Activated CD4-positive, alpha-beta T cell treated with anti-CD3 and anti-CD28 coated beads, Interleukin-2, amount 10 ng/mL, durations not matched to agents 24 days and 14 days (primary cell): ENCODE measurements around the gene SPANXN3. TPM values are rescaled to one million over a fixed set of nuclear protein-coding genes. Genes with fewer than 3 reads are reported as not detected.
"Not testable (repeated sequence)": the region's sequence is repeated elsewhere in the genome, so short reads cannot be mapped to it uniquely, and the experiment has no call there.

Experiments used
- DNase-seq: peaks from one replicate; pipeline ENCODE4 v3.0.0; 2022
- H3K27ac Mint-ChIP-seq: one replicate; pipeline ENCODE4 v1.8.0; 2022; ENCODE audit warnings: mild to moderate bottlenecking, mixed read lengths
- H3K27me3 Mint-ChIP-seq: one replicate; pipeline ENCODE4 v1.8.0; 2022; ENCODE audit warnings: mixed read lengths
- H3K36me3 Mint-ChIP-seq: one replicate; pipeline ENCODE4 v1.8.0; 2022; ENCODE audit warnings: low read depth, mild to moderate bottlenecking, mixed read lengths
- H3K4me1 Mint-ChIP-seq: one replicate; pipeline ENCODE4 v1.8.0; 2021; ENCODE audit warnings: mixed read lengths
- H3K4me3 Mint-ChIP-seq: one replicate; pipeline ENCODE4 v1.8.0; 2022; ENCODE audit warnings: mild to moderate bottlenecking, moderate library complexity, mixed read lengths
- H3K9me3 Mint-ChIP-seq: one replicate; pipeline ENCODE4 v1.8.0; 2021; ENCODE audit warnings: mixed read lengths
- intact Hi-C: fragments of 100-400 bp; cut with micrococcal nuclease; formaldehyde crosslinking; loops from one replicate; pipeline ENCODE4 v1.15.1; 2023
- total RNA-seq: library from RNA; stranded (reverse); gene quantifications from 2 replicates; pipeline ENCODE4 v1.2.3, GENCODE V29; 2022

SPANXN3 gene
- not detected in 2 replicates for total RNA-seq

DNA sequence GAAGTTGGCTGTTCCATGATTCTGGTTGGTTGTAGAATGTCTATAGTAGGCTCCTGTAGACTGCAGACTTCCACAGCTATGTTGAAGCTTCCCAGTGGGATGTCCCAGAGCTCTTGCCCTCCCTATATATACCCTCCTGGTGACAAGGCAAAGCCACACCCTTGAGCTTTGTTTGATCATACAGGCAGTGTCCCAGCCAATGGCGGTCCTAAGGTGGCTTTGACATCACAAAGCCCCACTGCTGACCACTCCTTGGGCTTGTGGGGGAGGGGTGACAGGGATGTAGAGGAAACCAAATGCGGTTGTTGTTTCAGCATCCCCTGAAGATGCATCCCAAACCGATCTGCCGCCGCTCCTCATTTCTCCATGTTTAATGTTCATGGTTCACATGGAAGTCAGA, at the start of gene SPANXN3:
Gene SPANXN3 (minus strand): TSS at position 101 of the 400 bp plus-strand sequence. CDS start 84 bp downstream, at position 17.
- H3K9me3 Mint-ChIP-seq, result peaks cover 12% of the 10 kb centered on the region
- H3K36me3 Mint-ChIP-seq, H3K4me3 Mint-ChIP-seq, H3K27ac Mint-ChIP-seq, intact Hi-C loops, DNase-seq, H3K27me3 Mint-ChIP-seq, H3K4me1 Mint-ChIP-seq: not testable (repeated sequence)

DNA sequence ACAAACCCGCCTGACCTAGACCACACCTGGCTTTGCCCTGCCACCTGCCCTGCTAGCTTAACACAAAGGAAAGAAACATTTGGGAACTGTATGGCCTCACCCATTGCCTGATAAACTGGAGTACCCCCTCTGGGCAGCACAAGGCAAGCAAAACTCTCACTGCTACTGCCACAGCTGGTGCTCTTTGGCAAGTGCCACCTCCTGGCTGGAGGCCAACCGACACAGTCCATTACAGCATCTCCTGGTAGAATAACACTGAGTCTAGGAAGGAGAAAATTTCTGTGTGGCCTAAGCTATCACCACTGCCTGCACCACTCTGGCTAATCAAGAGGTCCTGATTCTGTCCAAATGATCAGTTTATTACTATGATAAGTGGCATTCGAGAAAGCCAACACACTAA, 18.9 kb upstream of the SPANXN3 start:
- Mint-ChIP-seq H3K27ac (no peak overlapping the region), H3K4me3 (no peak overlapping the region), H3K27me3 (no peaks in the 10 kb centered on the region), H3K36me3 (no peaks in the 10 kb centered on the region), H3K4me1 (no peaks in the 10 kb centered on the region), H3K9me3 (no peaks in the 10 kb centered on the region)
- no peak for DNase-seq
- intact Hi-C loops, result no loop called here

DNA sequence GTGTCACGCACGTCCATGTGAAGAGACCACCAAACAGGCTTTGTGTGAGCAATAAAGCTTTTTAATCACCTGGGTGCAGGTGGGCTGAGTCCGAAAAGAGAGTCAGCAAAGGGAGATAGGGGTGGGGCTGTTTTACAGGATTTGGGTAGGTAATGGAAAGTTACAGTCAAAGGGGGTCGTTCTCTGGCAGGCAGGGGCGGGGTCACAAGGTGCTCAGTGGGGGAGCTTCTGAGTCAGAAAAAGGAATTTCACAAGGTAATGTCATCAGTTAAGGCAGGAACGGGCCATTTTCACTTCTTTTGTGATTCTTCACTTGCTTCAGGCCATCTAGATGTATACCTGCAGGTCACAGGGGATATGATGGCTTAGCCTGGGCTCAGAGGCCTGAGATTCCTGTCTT, 15.1 kb downstream of the SPANXN3 start:
- H3K36me3 Mint-ChIP-seq, H3K4me1 Mint-ChIP-seq, H3K27me3 Mint-ChIP-seq, intact Hi-C loops, H3K9me3 Mint-ChIP-seq, H3K4me3 Mint-ChIP-seq, DNase-seq, H3K27ac Mint-ChIP-seq: not testable (repeated sequence)

GRCh38 chrX:143500751-143501150, 16.5 kb downstream of the SPANXN3 start:
- no peaks in the 10 kb centered on the region for H3K36me3 Mint-ChIP-seq
- H3K4me1 Mint-ChIP-seq, result no peaks in the 10 kb centered on the region
- H3K4me3 Mint-ChIP-seq, result no peak overlapping the region
- no peak for DNase-seq
- intact Hi-C loops, result no loop called here
- no peak overlapping the region for H3K27ac Mint-ChIP-seq
- no peaks in the 10 kb centered on the region for H3K27me3 Mint-ChIP-seq
- peaks cover 3% of the 10 kb centered on the region for H3K9me3 Mint-ChIP-seq

DNA sequence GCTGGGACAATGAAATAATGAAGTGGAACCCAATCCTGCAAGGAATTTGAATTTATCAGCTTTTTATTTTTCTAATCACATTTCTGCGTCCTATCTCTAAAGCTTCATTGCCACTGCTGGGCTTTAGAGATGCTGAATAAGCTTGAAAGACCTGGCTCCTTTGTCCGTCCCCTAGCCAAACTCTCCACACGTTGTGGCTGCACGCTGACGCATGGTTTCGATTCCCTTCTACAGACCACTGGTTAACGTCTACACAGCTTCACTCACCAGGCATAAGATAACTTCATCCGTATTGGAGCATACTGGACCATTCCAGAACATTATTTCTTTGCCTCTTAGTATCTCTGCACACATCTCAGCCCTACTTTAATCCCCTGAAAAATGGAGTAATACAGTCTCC, 31.2 kb downstream of the SPANXN3 start:
- Mint-ChIP-seq H3K4me3 (no peak overlapping the region), H3K4me1 (no peaks in the 10 kb centered on the region)
- intact Hi-C loops, result no loop called here

DNA sequence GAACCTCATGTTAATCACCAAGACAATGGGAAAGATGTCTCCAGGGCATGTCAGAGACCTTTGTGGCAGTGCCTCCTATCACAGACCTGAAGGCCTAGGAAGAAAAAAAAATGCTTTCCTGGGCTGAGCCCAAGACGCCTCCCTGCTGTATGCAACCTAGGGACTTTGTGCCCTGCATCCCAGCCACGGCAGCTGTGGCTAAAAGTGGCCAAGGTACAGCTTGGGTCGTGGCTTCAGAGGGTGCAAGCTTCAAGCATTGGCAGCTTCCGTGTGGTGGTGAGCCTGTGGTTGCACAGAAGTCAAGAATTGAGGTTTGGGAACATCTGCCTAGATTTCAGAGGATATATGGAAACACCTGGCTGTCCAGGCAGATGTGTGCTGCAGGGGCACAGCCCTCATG, 40.5 kb downstream of the SPANXN3 start:
- no peak overlapping the region for H3K4me3 Mint-ChIP-seq
- intact Hi-C loops, result no loop called here
- no peaks in the 10 kb centered on the region for H3K27me3 Mint-ChIP-seq
- H3K36me3 Mint-ChIP-seq, result no peaks in the 10 kb centered on the region
- H3K4me1 Mint-ChIP-seq, result no peaks in the 10 kb centered on the region
- H3K9me3 Mint-ChIP-seq, result peaks cover 5% of the 10 kb centered on the region
- H3K27ac Mint-ChIP-seq, result no peak overlapping the region
- no peak for DNase-seq

More for the DNA sequence above, 31.2 kb downstream of the SPANXN3 start:
- Mint-ChIP-seq H3K27ac (no peak overlapping the region), H3K36me3 (no peaks in the 10 kb centered on the region), H3K27me3 (no peaks in the 10 kb centered on the region), H3K9me3 (no peaks in the 10 kb centered on the region)
- no peak for DNase-seq

- H3K36me3 Mint-ChIP-seq, result no peaks in the 10 kb centered on the region
- intact Hi-C loops, result no loop called here
- no peak overlapping the region for H3K27ac Mint-ChIP-seq
- H3K9me3 Mint-ChIP-seq, result peaks cover 5% of the 10 kb centered on the region
- H3K27me3 Mint-ChIP-seq, result no peaks in the 10 kb centered on the region
- H3K4me3 Mint-ChIP-seq, result no peak overlapping the region
- no peak for DNase-seq
- no peaks in the 10 kb centered on the region for H3K4me1 Mint-ChIP-seq
Observed at GRCh38 chrX:143472347-143472938, 44.8 kb downstream of the SPANXN3 start.

- H3K9me3 Mint-ChIP-seq, result no peaks in the 10 kb centered on the region
Observed at GRCh38 chrX:143466130-143466529, 51.1 kb downstream of the SPANXN3 start.

DNA sequence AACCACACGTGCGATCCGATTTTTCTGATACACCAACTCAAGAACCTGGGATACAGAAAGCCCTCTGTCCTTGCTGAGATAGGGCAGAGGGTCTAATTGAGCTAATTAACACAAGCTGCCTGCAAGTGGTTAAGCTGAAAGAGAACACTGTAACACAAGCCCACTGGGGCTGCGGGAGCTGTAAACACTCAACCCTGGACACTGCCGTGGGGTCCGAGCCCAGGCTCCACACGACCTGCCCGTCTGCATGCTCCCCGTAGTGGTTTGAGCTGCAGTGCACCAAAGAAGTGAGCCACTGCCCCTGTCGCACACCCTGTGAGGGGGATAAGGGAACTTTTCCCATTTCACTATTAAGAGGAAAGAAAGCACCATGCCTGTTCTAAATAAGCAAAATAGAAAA, 54.6 kb downstream of the SPANXN3 start:
- Mint-ChIP-seq H3K4me1 (no peaks in the 10 kb centered on the region), H3K9me3 (no peaks in the 10 kb centered on the region), H3K27me3 (no peaks in the 10 kb centered on the region), H3K27ac (no peak overlapping the region), H3K36me3 (no peaks in the 10 kb centered on the region), H3K4me3 (no peak overlapping the region)
- DNase-seq, result no peak
- intact Hi-C loops, result no loop called here

More at GRCh38 chrX:143466130-143466529, 51.1 kb downstream of the SPANXN3 start:
- Mint-ChIP-seq H3K4me3 (no peak overlapping the region), H3K27ac (no peak overlapping the region), H3K36me3 (no peaks in the 10 kb centered on the region), H3K4me1 (no peaks in the 10 kb centered on the region), H3K27me3 (no peaks in the 10 kb centered on the region)
- intact Hi-C loops, result no loop called here
- no peak for DNase-seq

DNA sequence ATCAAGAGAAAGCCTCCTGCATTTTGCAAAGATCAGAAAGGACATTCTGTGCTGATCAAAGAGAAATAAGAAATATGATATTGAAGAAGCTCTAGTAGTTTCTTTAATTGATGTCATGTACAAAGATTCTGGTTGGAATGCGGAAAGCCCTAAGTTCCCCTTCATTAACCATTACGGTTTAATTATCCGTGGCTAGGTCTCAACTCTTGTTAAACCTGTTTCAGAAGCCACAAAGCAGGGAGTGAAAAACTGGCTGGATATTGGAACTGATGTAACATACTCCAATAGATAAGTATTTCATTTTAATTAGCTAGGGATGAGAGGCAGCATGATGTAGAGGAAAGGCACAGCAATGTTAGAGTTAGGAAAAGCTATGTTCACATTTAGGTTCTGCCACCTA, 55.7 kb downstream of the SPANXN3 start:
- H3K4me1 Mint-ChIP-seq, result no peaks in the 10 kb centered on the region
- DNase-seq, result no peak
- intact Hi-C loops, result no loop called here
- H3K4me3 Mint-ChIP-seq, result no peak overlapping the region
- H3K9me3 Mint-ChIP-seq, result no peaks in the 10 kb centered on the region
- H3K27me3 Mint-ChIP-seq, result no peaks in the 10 kb centered on the region
- H3K36me3 Mint-ChIP-seq, result no peaks in the 10 kb centered on the region
- no peak overlapping the region for H3K27ac Mint-ChIP-seq

Other genes with a start within 250 kb of the SPANXN3 start
- gene SLITRK4, start 118.6 kb upstream of the SPANXN3 start, total RNA-seq, result not detected in 2 replicates
- not detected in 2 replicates for gene SPANXN2, start 203.3 kb upstream of the SPANXN3 start, total RNA-seq